HepG2 (cell line): ENCODE results near the gene RHBG. TPM values are rescaled to one million over a fixed set of nuclear protein-coding genes. Genes with fewer than 3 reads are reported as not detected.
A peak's percentile ranks its signal among the peaks of the same experiment; 100 is the strongest.

ENCODE experiments used
- ARID3A ChIP-seq: IDR thresholded peaks from 2 replicates; pipeline ENCODE4 v1.6.1; 2012; ENCODE audit warnings: low read depth, low read length, improper control_type of control experiment
- DMAP1 ChIP-seq: IDR thresholded peaks from 2 replicates; pipeline ENCODE4 v1.6.1; 2016
- HDAC1 ChIP-seq: sonication (generic); formaldehyde crosslinking; IDR thresholded peaks from 2 replicates; pipeline ENCODE4 v1.5.1; 2020; ENCODE audit warnings: mild to moderate bottlenecking, missing genetic modification reagents
- IRX3 ChIP-seq: sonication (generic); formaldehyde crosslinking; IDR thresholded peaks from 2 replicates; pipeline ENCODE4 v1.8.1; 2023; ENCODE audit warnings: mild to moderate bottlenecking, low read depth, missing genetic modification reagents, borderline replicate concordance
- MAX ChIP-seq: IDR thresholded peaks from 2 replicates; pipeline ENCODE4 v1.6.1; 2012; ENCODE audit warnings: inconsistent platforms
- NCOA2 ChIP-seq: sonication (generic); formaldehyde crosslinking; IDR thresholded peaks from 2 replicates; pipeline ENCODE4 v1.8.0; 2022; ENCODE audit warnings: inconsistent platforms
- NONO ChIP-seq, 2 experiments: fragments of 450-650 bp in 1 of 2; sonication (generic) in 1 of 2; formaldehyde crosslinking in 1 of 2; IDR thresholded peaks in 1 of 2; conservative IDR thresholded peaks in 1 of 2; 2 replicates each; pipeline versions ENCODE4 v1.6.1 to v1.8.0; 2017 to 2022; ENCODE audit warnings: mild to moderate bottlenecking in 1 of 2, missing genetic modification reagents in 1 of 2, moderate library complexity in 1 of 2
- SNAPC4 ChIP-seq: sonication (generic); formaldehyde crosslinking; IDR thresholded peaks from 2 replicates; pipeline ENCODE4 v1.4.0; 2020; ENCODE audit warnings: mild to moderate bottlenecking, missing genetic modification reagents
- SPEN ChIP-seq: sonication (generic); formaldehyde crosslinking; IDR thresholded peaks from 2 replicates; pipeline ENCODE4 v1.5.1; 2020; ENCODE audit warnings: low read depth, mild to moderate bottlenecking, missing genetic modification reagents
- THAP11 ChIP-seq: IDR thresholded peaks from 2 replicates; pipeline ENCODE4 v1.6.1; 2016; ENCODE audit warnings: missing biosample characterization, missing genetic modification reagents
- ZBTB26 ChIP-seq: IDR thresholded peaks from 2 replicates; pipeline ENCODE4 v1.6.1; 2016; ENCODE audit warnings: missing compliant biosample characterization, missing genetic modification reagents, borderline replicate concordance
- ZBTB38 ChIP-seq: sonication (generic); formaldehyde crosslinking; IDR thresholded peaks from 2 replicates; pipeline ENCODE4 v1.5.1; 2020; ENCODE audit warnings: mild to moderate bottlenecking, missing genetic modification reagents
- ZFP41 ChIP-seq: sonication (generic); formaldehyde crosslinking; IDR thresholded peaks from 2 replicates; pipeline ENCODE4 v1.4.0; 2020; ENCODE audit warnings: mild to moderate bottlenecking, missing genetic modification reagents, borderline replicate concordance
- ZNF143 ChIP-seq: sonication (generic); formaldehyde crosslinking; IDR thresholded peaks from 2 replicates; pipeline ENCODE4 v1.4.0; 2020; ENCODE audit warnings: missing genetic modification reagents
- ZNF275 ChIP-seq: sonication (generic); formaldehyde crosslinking; IDR thresholded peaks from 2 replicates; pipeline ENCODE4 v1.8.0; 2022; ENCODE audit warnings: missing genetic modification reagents, mild to moderate bottlenecking, inconsistent platforms, borderline replicate concordance
- ZNF446 ChIP-seq: sonication (generic); formaldehyde crosslinking; IDR thresholded peaks from 2 replicates; pipeline ENCODE4 v1.5.0; 2020; ENCODE audit warnings: mild to moderate bottlenecking, missing genetic modification reagents
- ZNF605 ChIP-seq: sonication (generic); formaldehyde crosslinking; IDR thresholded peaks from 2 replicates; pipeline ENCODE4 v1.8.0; 2022; ENCODE audit warnings: mild to moderate bottlenecking, missing genetic modification reagents
- ZNF639 ChIP-seq: conservative IDR thresholded peaks from 2 replicates; pipeline ENCODE4 v1.6.1; 2018; ENCODE audit warnings: missing genetic modification reagents
- polyA plus RNA-seq, 8 experiments: library from polyadenylated mRNA; depleted of rRNA in 3 of 8; stranded (reverse) in 7 of 8; unstranded in 1 of 8; fragments of >200 nt; fragmentation: Illumina TruSeq in 4 of 8; extraction: Trizol in 4 of 8; gene quantifications; 2 replicates each; pipeline versions ENCODE4 v1.2.1 to v1.2.3, GENCODE V29; 2011 to 2016; ENCODE audit warnings: low read depth in 4 of 8, missing spikeins in 1 of 8, mixed read lengths in 1 of 8; ENCODE audit not compliant: insufficient read depth in 1 of 8
- total RNA-seq, 5 experiments: library from RNA; depleted of rRNA; stranded (reverse); fragments of >200 nt; fragmentation: Illumina TruSeq; extraction: Trizol; gene quantifications; 2 replicates each; pipeline ENCODE4 v1.2.3, GENCODE V29; 2016; ENCODE audit warnings: low read depth in 1 of 5

The RHBG gene
- total and polyA plus RNA-seq, 2 of the 13 experiments (the other 11 are each of a cell fraction or from before 2014, with no cell fraction given), result 61.8 to 73.5 TPM

GRCh38 chr1:156338180-156338976 is 30.6 kb upstream of the RHBG start, which contains the start of the genes CCT3 and TSACC (continued):
- TF ChIP-seq SNAPC4 (CRISPR knock-in tag) (peak; percentile 61; the same call in 1 of the 2 replicates), ARID3A (no peak), ZNF275 (peak; percentile 79; the same call in 1 of the 2 replicates), ZNF143 (CRISPR knock-in tag) (peak; percentile 93), ZNF639 (CRISPR knock-in tag) (peak; percentile 80), NONO (IDR thresholded peaks at IDR 0.05) (no peak), NONO (CRISPR knock-in tag; conservative IDR thresholded peaks at IDR 0.05) (peak; percentile 49; the same call in 1 of the 2 replicates), NCOA2 (CRISPR knock-in tag) (peak; percentile 53), ZNF446 (CRISPR knock-in tag) (no peak), IRX3 (CRISPR knock-in tag) (peak; percentile 60; the same call in 1 of the 2 replicates), MAX (peak; percentile 95), THAP11 (CRISPR knock-in tag) (peak; percentile 97), DMAP1 (CRISPR knock-in tag) (peak; percentile 95), ZBTB26 (CRISPR knock-in tag) (peak; percentile 96), ZNF605 (peak; percentile 41; the same call in 1 of the 2 replicates), SPEN (peak; percentile 83), ZBTB38 (CRISPR knock-in tag) (peak; percentile 26; the same call in 1 of the 2 replicates), HDAC1 (CRISPR knock-in tag) (peak; percentile 70), ZFP41 (CRISPR knock-in tag) (no peak)
